Mesendoderm (in vitro differentiated cells): ENCODE measurements around the gene TBC1D13.

ENCODE experiments used
- DNase-seq: peaks from one replicate; pipeline ENCODE4 v3.0.0; 2013
- H2AK5ac ChIP-seq: 2 replicates; pipeline ENCODE4 v1.6.1; 2013; ENCODE audit warnings: low read length, inconsistent platforms
- H2BK120ac ChIP-seq: 2 replicates; pipeline ENCODE4 v1.6.1; 2013; ENCODE audit warnings: low read depth, mild to moderate bottlenecking, low read length, moderate library complexity, mixed read lengths
- H2BK15ac ChIP-seq: replicated peaks from 2 replicates; pipeline ENCODE4 v1.6.1; 2013; ENCODE audit warnings: low read depth, mild to moderate bottlenecking, moderate library complexity
- H2BK5ac ChIP-seq: 2 replicates; pipeline ENCODE4 v1.6.1; 2013; ENCODE audit warnings: low read length, inconsistent platforms
- H3K18ac ChIP-seq: 2 replicates; pipeline ENCODE4 v1.6.1; 2013; ENCODE audit warnings: mild to moderate bottlenecking, low read length, mixed read lengths
- H3K23ac ChIP-seq: one replicate; pipeline ENCODE4 v1.6.1; 2013; ENCODE audit warnings: low read length
- H3K27ac ChIP-seq: 2 replicates; pipeline ENCODE4 v1.5.1; 2013; ENCODE audit warnings: low read depth, mild to moderate bottlenecking, inconsistent platforms, low read length, moderate library complexity
- H3K27me3 ChIP-seq: 2 replicates; pipeline ENCODE4 v1.6.1; 2013; ENCODE audit warnings: low read length, control low read depth, mild to moderate bottlenecking, inconsistent platforms; ENCODE audit not compliant: insufficient read depth, poor library complexity
- H3K36me3 ChIP-seq: 2 replicates; pipeline ENCODE4 v1.6.1; 2013; ENCODE audit warnings: low read length, inconsistent platforms; ENCODE audit not compliant: control insufficient read depth, insufficient read depth
- H3K4ac ChIP-seq: one replicate; pipeline ENCODE4 v1.6.1; 2013; ENCODE audit warnings: low read depth, mild to moderate bottlenecking, low read length, moderate library complexity
- H3K4me1 ChIP-seq: 2 replicates; pipeline ENCODE4 v1.6.1; 2013; ENCODE audit warnings: low read depth, low read length, inconsistent platforms; ENCODE audit not compliant: control insufficient read depth
- H3K4me2 ChIP-seq: 2 replicates; pipeline ENCODE4 v1.6.1; 2013; ENCODE audit warnings: low read length
- H3K4me3 ChIP-seq: 2 replicates; pipeline ENCODE4 v1.5.1; 2013; ENCODE audit warnings: mild to moderate bottlenecking, low read length
- H3K56ac ChIP-seq: one replicate; pipeline ENCODE4 v1.6.1; 2013; ENCODE audit warnings: low read length
- H3K79me1 ChIP-seq: 2 replicates; pipeline ENCODE4 v1.6.1; 2013; ENCODE audit warnings: low read length, inconsistent platforms
- H3K79me2 ChIP-seq: 2 replicates; pipeline ENCODE4 v1.6.1; 2013; ENCODE audit warnings: mild to moderate bottlenecking, low read length; ENCODE audit not compliant: control insufficient read depth, insufficient read depth
- H3K9ac ChIP-seq: 2 replicates; pipeline ENCODE4 v1.6.1; 2013; ENCODE audit warnings: low read length, inconsistent platforms
- H4K5ac ChIP-seq: one replicate; pipeline ENCODE4 v1.6.1; 2013; ENCODE audit warnings: low read length
- H4K8ac ChIP-seq: one replicate; pipeline ENCODE4 v1.6.1; 2013; ENCODE audit warnings: low read depth, mild to moderate bottlenecking, control low read depth, low read length, moderate library complexity
- WGBS: extraction: QIAGEN DNeasy Blood & Tissue Kit; methylation state at CpG from one replicate; pipeline ENCODE4 v1.1.7; 2013; ENCODE audit warnings: low lambda C conversion rate, missing lambda C conversion rate; ENCODE audit not compliant: insufficient coverage; ENCODE audit errors: extremely low coverage; 5-methylcytosine and 5-hydroxymethylcytosine counted together

TBC1D13 gene

GRCh38 chr9:128802482-128802881, 15.4 kb downstream of the TBC1D13 start:
- Histone ChIP-seq H3K79me1 (no peaks in the 10 kb centered on the region), H2AK5ac (no peak overlapping the region), H2BK5ac (no peak overlapping the region), H4K5ac (no peak overlapping the region), H2BK120ac (no peak overlapping the region), H3K27ac (no peak overlapping the region), H2BK15ac (no peak overlapping the region), H3K27me3 (no peaks in the 10 kb centered on the region), H3K36me3 (peaks cover 14% of the 10 kb centered on the region), H3K4ac (no peak overlapping the region), H3K4me2 (no peak overlapping the region), H3K9ac (no peak overlapping the region), H3K56ac (no peak overlapping the region), H3K18ac (no peak overlapping the region), H3K4me3 (no peak overlapping the region), H3K79me2 (no peaks in the 10 kb centered on the region), H4K8ac (no peak overlapping the region), H3K23ac (no peak overlapping the region), H3K4me1 (no peaks in the 10 kb centered on the region)
- DNase-seq: no peak
- WGBS: no CpG with 5 or more reads among the region's 4 CpGs

GRCh38 chr9:128805661-128806060, 18.6 kb downstream of the TBC1D13 start:
- H3K27me3 ChIP-seq: no peaks in the 10 kb centered on the region
- H2AK5ac ChIP-seq: no peak overlapping the region
- H2BK5ac ChIP-seq: no peak overlapping the region
- H3K4me3 ChIP-seq: no peak overlapping the region
- no peaks in the 10 kb centered on the region for H3K79me1 ChIP-seq
- DNase-seq: no peak
- no peak overlapping the region for H3K4ac ChIP-seq
- no peak overlapping the region for H4K5ac ChIP-seq
- no peak overlapping the region for H3K9ac ChIP-seq
- WGBS: no CpG with 5 or more reads among the region's 14 CpGs
- H4K8ac ChIP-seq: no peak overlapping the region
- H3K79me2 ChIP-seq: no peaks in the 10 kb centered on the region
- no peak overlapping the region for H2BK120ac ChIP-seq
- H3K4me1 ChIP-seq: no peaks in the 10 kb centered on the region
- no peak overlapping the region for H3K4me2 ChIP-seq
- H3K56ac ChIP-seq: no peak overlapping the region
- H3K27ac ChIP-seq: no peak overlapping the region
- H3K23ac ChIP-seq: no peak overlapping the region
- H3K36me3 ChIP-seq: peaks cover 8% of the 10 kb centered on the region
- no peak overlapping the region for H3K18ac ChIP-seq
- no peak overlapping the region for H2BK15ac ChIP-seq

DNA sequence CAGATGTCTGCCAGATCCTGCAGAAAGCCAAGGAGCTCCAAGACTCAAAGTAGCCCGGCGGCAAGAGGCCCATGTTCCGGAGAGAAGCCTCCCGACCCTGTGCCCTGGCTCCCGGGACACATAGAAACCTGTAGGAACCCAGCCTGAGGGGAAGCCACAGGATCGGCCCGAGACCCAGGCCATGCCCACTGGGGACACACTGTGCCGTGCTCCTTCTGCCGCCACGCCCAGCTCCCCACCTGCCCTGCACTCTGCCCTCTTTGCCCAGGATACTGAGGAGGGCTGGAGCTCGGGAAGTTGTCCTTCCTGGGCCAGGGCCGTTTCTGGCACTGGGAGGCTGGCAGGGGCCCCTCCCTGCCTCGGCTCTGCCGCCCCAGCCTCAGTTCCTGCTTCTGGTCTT, 20.8 kb downstream of the TBC1D13 start:
- H3K79me1 ChIP-seq: no peaks in the 10 kb centered on the region
- no CpG with 5 or more reads among the region's 14 CpGs for WGBS
- H2AK5ac ChIP-seq: no peak overlapping the region
- H2BK15ac ChIP-seq: no peak overlapping the region
- H3K9ac ChIP-seq: no peak overlapping the region
- H3K4me1 ChIP-seq: no peaks in the 10 kb centered on the region
- H3K36me3 ChIP-seq: peaks cover 6% of the 10 kb centered on the region
- H4K5ac ChIP-seq: no peak overlapping the region
- H3K79me2 ChIP-seq: no peaks in the 10 kb centered on the region
- H3K23ac ChIP-seq: no peak overlapping the region
- no peak overlapping the region for H3K4ac ChIP-seq
- no peak overlapping the region for H4K8ac ChIP-seq
- DNase-seq: no peak
- no peaks in the 10 kb centered on the region for H3K27me3 ChIP-seq
- H2BK120ac ChIP-seq: no peak overlapping the region
- H3K27ac ChIP-seq: no peak overlapping the region
- H3K4me2 ChIP-seq: no peak overlapping the region
- H3K4me3 ChIP-seq: no peak overlapping the region
- H3K18ac ChIP-seq: no peak overlapping the region
- no peak overlapping the region for H2BK5ac ChIP-seq
- no peak overlapping the region for H3K56ac ChIP-seq

GRCh38 chr9:128808543-128808942, 21.5 kb downstream of the TBC1D13 start:
- Histone ChIP-seq H3K27me3 (no peaks in the 10 kb centered on the region), H3K23ac (no peak overlapping the region), H3K4ac (no peak overlapping the region), H3K79me2 (no peaks in the 10 kb centered on the region), H2AK5ac (no peak overlapping the region), H3K4me3 (no peak overlapping the region), H3K27ac (no peak overlapping the region), H3K56ac (no peak overlapping the region), H3K79me1 (no peaks in the 10 kb centered on the region), H3K4me1 (no peaks in the 10 kb centered on the region), H4K8ac (no peak overlapping the region), H3K4me2 (no peak overlapping the region), H2BK120ac (no peak overlapping the region), H3K36me3 (peaks cover 6% of the 10 kb centered on the region), H3K9ac (no peak overlapping the region), H2BK5ac (no peak overlapping the region), H4K5ac (no peak overlapping the region), H3K18ac (no peak overlapping the region), H2BK15ac (no peak overlapping the region)
- DNase-seq: no peak
- WGBS: no CpG with 5 or more reads among the region's 3 CpGs

DNA sequence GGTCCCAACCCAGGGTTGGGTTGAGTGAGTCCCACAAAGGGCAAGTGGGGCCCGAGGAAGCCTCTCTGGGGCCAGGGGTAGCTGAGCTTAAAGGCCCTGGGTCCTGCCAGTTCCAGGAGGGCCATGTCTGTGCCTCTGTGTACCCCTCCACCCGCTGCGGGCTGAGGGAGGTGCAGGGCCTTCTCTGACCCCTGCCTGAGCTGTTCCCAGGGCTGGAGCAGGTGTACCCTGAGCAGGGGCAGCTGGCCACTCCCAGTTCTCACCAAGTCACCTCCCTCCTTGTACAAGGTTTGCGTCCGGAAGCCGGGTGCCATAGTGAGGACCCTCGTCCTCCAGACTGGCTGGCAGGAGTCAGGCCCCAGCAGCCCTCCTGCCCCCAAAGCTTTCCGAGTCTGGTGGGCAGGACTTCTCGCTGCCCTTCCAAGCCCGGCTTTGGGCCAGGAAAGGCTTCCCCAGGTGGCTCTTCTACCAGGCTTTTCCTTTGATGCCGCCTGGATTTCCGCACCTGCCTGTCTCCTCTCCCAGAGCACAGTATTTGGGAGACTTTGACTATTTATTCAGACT, 22.1 kb downstream of the TBC1D13 start:
- H2BK120ac ChIP-seq: no peak overlapping the region

GRCh38 chr9:128809831-128810230, 22.8 kb downstream of the TBC1D13 start:
- no peak for DNase-seq
- Histone ChIP-seq H3K36me3 (peaks cover 6% of the 10 kb centered on the region), H3K79me2 (no peaks in the 10 kb centered on the region), H2BK15ac (no peak overlapping the region), H3K27ac (no peak overlapping the region), H4K5ac (no peak overlapping the region), H3K79me1 (no peaks in the 10 kb centered on the region), H2BK120ac (no peak overlapping the region), H3K18ac (no peak overlapping the region), H3K23ac (no peak overlapping the region), H3K4me2 (no peak overlapping the region), H3K4me3 (no peak overlapping the region), H4K8ac (no peak overlapping the region), H2BK5ac (no peak overlapping the region), H3K27me3 (no peaks in the 10 kb centered on the region), H3K56ac (no peak overlapping the region), H3K4me1 (no peaks in the 10 kb centered on the region), H3K4ac (no peak overlapping the region), H2AK5ac (no peak overlapping the region), H3K9ac (no peak overlapping the region)
- no CpG with 5 or more reads among the region's 2 CpGs for WGBS

More for the DNA sequence above, 22.1 kb downstream of the TBC1D13 start:
- no peak overlapping the region for H2AK5ac ChIP-seq
- DNase-seq: no peak
- H2BK5ac ChIP-seq: no peak overlapping the region
- no peaks in the 10 kb centered on the region for H3K79me2 ChIP-seq
- H3K4me1 ChIP-seq: no peaks in the 10 kb centered on the region
- no peak overlapping the region for H3K4ac ChIP-seq
- no peak overlapping the region for H3K9ac ChIP-seq
- H3K4me2 ChIP-seq: no peak overlapping the region
- no peaks in the 10 kb centered on the region for H3K27me3 ChIP-seq
- no peak overlapping the region for H3K23ac ChIP-seq
- H4K5ac ChIP-seq: no peak overlapping the region
- H3K18ac ChIP-seq: no peak overlapping the region
- no peak overlapping the region for H4K8ac ChIP-seq
- no peak overlapping the region for H2BK15ac ChIP-seq
- H3K36me3 ChIP-seq: peaks cover 6% of the 10 kb centered on the region
- no peak overlapping the region for H3K27ac ChIP-seq
- H3K79me1 ChIP-seq: no peaks in the 10 kb centered on the region
- H3K4me3 ChIP-seq: no peak overlapping the region
- no peak overlapping the region for H3K56ac ChIP-seq
- no CpG with 5 or more reads among the region's 12 CpGs for WGBS
